T-helper 17 cell (primary cell): ENCODE data around the gene ALDH1A3. TPM values are rescaled to one million over a fixed set of nuclear protein-coding genes. Genes with fewer than 3 reads are reported as not detected.

Source experiments
- ATAC-seq: fragments of 150-1000 bp; cut with Tn5 transposase; 2 replicates; pipeline ENCODE4 v1.10.0; 2021; ENCODE audit warnings: mild to moderate bottlenecking, moderate library complexity
- DNase-seq, 3 donors: peaks; one replicate each; pipeline versions ENCODE4 v3.0.0 to v3.0.0-alpha.2; 2020 to 2021
- H3K9me3 ChIP-seq: one replicate; pipeline ENCODE4 v1.7.0; 2013; ENCODE audit warnings: low read length, mild to moderate bottlenecking; ENCODE audit not compliant: control insufficient read depth, poor library complexity, severe bottlenecking
- H3K27ac Mint-ChIP-seq: one replicate; pipeline ENCODE4 v1.8.0; 2022; ENCODE audit warnings: mild to moderate bottlenecking, moderate library complexity, mixed read lengths
- H3K27me3 Mint-ChIP-seq: one replicate; pipeline ENCODE4 v1.8.0; 2022; ENCODE audit warnings: mixed read lengths
- H3K36me3 Mint-ChIP-seq: one replicate; pipeline ENCODE4 v1.8.0; 2022; ENCODE audit warnings: low read depth, mixed read lengths
- H3K4me1 Mint-ChIP-seq: one replicate; pipeline ENCODE4 v1.8.0; 2022; ENCODE audit warnings: mild to moderate bottlenecking, mixed read lengths
- H3K4me3 Mint-ChIP-seq: one replicate; pipeline ENCODE4 v1.8.0; 2022; ENCODE audit warnings: mild to moderate bottlenecking, moderate library complexity, mixed read lengths
- total RNA-seq, 4 donors: library from RNA in 2 of 4; stranded (reverse) in 2 of 4; gene quantifications; one replicate each; pipeline ENCODE4 v1.2.3 and lab custom pipeline; 2022 to 2026

ALDH1A3 gene
- total RNA-seq, 2 donors from 2014 or later: not detected

DNA sequence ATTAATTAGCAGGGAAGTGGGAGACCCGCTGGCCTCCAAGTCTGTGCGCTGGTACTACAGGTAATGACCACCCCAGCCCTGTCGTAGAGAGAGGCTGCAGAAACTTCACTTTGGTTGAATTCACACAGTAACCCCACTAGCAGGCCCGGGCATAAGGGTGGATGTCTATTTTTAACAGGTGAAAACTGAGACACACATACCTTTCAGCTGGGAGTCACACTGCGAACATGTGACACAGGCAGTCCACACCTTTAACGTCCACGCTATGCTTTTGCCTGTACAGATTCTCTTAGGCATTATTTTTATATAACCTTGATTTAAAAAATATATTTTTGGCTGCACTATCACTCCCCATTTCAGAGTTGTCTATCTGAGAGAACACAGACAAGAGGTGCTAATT is 43.4 kb downstream of the ALDH1A3 start:
- no peaks in the 10 kb centered on the region for H3K9me3 ChIP-seq
- Mint-ChIP-seq H3K4me3 (no peak overlapping the region), H3K4me1 (peaks cover 21% of the 10 kb centered on the region), H3K36me3 (peaks cover 5% of the 10 kb centered on the region), H3K27me3 (peaks cover 53% of the 10 kb centered on the region), H3K27ac (peak overlapping the region; percentile 80)
- no peak for ATAC-seq
- DNase-seq: no peak

DNA sequence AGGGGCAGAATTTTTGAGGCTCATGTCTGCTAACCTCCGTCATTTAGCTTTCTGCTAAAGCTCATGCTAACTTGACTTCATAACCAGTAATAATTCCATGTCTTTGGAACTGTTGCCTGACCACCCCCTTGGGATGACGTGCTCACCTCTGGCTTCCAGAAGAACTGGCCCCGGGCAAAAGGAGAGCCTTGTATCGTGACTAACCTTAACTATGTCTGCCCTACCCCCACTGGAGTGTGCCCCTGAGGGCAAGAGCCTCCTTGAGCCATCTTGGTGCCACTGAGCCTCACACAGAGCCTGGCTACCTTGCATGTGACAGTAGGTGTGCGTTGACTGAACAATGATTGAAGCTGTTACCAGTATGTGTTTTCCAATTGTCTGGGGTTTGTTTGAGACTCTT is 44.3 kb downstream of the ALDH1A3 start:
- ATAC-seq: no peak
- Mint-ChIP-seq H3K27ac (no peak overlapping the region), H3K36me3 (peaks cover 5% of the 10 kb centered on the region), H3K4me1 (peaks cover 16% of the 10 kb centered on the region), H3K4me3 (no peak overlapping the region), H3K27me3 (peaks cover 60% of the 10 kb centered on the region)
- H3K9me3 ChIP-seq: no peaks in the 10 kb centered on the region
- no peak for DNase-seq

DNA sequence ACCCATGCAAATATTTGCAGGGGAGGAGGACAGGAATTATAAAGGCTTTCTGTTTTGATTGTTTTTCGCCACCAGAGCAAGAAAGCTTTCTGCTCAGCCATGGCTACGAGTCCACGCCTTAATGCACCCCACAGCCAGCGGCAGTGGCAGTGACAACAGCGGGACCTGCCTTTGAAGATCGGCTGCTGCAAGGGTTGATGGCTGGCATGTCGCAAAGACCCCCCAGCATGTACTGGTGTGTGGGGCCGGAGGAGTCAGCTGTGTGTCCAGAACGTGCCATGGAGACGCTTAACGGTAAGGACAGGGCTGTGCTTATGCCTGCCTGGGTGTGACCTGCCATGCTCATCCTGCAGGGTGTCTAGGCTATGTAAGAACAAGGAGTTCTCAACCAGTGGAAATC is 44.8 kb downstream of the ALDH1A3 start:
- no peaks in the 10 kb centered on the region for H3K9me3 ChIP-seq
- ATAC-seq (no peak), DNase-seq (no peak)
- no peak overlapping the region for H3K4me3 Mint-ChIP-seq
- peaks cover 66% of the 10 kb centered on the region for H3K27me3 Mint-ChIP-seq
- peaks cover 5% of the 10 kb centered on the region for H3K36me3 Mint-ChIP-seq
- no peak overlapping the region for H3K27ac Mint-ChIP-seq
- peaks cover 16% of the 10 kb centered on the region for H3K4me1 Mint-ChIP-seq

DNA sequence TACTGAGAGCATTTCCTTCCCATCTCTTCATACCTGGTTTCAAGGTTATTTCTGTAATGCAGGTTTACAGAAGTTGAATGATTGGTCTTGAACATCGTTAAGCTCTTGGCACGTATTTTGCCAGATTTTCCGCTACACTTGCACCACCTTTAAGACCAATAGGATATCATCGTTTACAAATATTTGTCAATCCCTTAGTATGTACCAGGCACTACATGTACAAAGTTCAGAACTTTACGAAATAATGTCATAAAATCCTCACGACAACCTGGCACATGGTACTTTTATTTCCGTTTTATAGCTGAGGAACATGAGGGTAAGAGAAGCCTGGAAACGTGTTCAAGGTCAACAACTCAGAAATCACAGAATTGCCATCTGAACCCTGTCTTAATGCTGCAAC is 45.8 kb downstream of the ALDH1A3 start:
- DNase-seq (no peak), ATAC-seq (no peak)
- Mint-ChIP-seq H3K27ac (no peak overlapping the region), H3K27me3 (peaks cover 65% of the 10 kb centered on the region), H3K36me3 (peaks cover 5% of the 10 kb centered on the region), H3K4me1 (peaks cover 12% of the 10 kb centered on the region), H3K4me3 (no peak overlapping the region)
- H3K9me3 ChIP-seq: no peaks in the 10 kb centered on the region

DNA sequence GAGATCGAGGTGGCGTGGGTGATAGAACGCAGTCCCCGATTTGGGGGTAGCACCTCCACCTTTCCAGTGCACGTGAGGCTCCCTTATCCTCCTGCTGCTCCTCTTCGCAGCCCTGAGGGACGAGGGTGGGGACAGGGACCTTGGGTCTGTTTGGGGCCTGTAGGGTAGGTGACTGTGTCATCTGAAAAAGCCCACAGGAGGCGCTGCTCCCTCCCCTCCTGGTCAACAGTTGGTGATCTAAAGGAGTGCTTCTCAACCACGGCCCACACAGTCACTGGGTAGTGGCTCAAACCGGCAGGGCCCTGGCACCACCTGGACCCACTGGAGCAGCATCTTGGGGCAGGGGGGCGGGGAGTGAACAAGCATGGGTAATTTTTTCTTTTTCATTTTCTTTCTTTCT is 46.6 kb downstream of the ALDH1A3 start:
- ATAC-seq (no peak), DNase-seq (no peak)
- Mint-ChIP-seq H3K36me3 (no peaks in the 10 kb centered on the region), H3K4me1 (peaks cover 7% of the 10 kb centered on the region), H3K4me3 (no peak overlapping the region), H3K27ac (no peak overlapping the region), H3K27me3 (peaks cover 61% of the 10 kb centered on the region)
- H3K9me3 ChIP-seq: no peaks in the 10 kb centered on the region

DNA sequence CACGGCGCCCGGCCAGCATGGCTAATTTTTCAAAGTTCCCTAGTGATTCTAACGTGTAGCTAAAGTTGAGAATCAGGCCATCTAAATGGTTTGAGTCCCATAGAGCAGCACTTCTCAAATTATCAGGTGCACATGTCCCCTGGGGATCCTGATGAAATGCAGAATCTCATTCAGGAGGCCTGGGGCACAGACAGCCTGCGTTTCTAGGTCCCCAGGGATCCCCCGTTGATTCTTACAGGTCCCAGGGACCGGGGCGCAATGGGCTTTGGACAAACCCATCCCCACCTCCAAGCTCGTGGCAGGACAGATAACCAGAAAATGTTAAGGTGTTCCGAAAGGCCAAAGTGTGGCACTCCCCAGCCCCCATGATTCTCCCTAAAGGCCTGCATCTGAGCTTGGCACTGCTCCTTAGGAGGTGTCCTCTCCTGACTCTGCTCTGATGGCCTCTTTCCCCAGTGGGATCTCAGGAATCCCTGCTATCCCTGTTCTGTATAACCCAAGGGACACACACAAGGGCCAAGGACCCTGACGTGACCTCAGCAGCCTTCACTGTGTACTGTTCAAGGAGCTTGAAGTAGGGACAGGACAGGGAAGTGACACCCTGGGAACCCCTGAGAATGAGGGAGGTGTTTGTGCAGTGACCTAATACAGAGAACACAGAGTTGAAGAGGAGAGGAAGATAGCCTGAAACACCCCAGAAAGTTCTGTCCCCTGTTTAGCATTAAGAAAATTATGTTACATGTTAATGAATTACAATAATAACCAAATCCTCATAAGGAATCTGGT is 47.5 kb downstream of the ALDH1A3 start:
- ATAC-seq (no peak), DNase-seq (no peak)
- H3K4me1 Mint-ChIP-seq: peaks cover 7% of the 10 kb centered on the region
- H3K4me3 Mint-ChIP-seq: no peak overlapping the region
- peaks cover 56% of the 10 kb centered on the region for H3K27me3 Mint-ChIP-seq
- H3K9me3 ChIP-seq: no peaks in the 10 kb centered on the region
- H3K36me3 Mint-ChIP-seq: no peaks in the 10 kb centered on the region
- no peak overlapping the region for H3K27ac Mint-ChIP-seq

DNA sequence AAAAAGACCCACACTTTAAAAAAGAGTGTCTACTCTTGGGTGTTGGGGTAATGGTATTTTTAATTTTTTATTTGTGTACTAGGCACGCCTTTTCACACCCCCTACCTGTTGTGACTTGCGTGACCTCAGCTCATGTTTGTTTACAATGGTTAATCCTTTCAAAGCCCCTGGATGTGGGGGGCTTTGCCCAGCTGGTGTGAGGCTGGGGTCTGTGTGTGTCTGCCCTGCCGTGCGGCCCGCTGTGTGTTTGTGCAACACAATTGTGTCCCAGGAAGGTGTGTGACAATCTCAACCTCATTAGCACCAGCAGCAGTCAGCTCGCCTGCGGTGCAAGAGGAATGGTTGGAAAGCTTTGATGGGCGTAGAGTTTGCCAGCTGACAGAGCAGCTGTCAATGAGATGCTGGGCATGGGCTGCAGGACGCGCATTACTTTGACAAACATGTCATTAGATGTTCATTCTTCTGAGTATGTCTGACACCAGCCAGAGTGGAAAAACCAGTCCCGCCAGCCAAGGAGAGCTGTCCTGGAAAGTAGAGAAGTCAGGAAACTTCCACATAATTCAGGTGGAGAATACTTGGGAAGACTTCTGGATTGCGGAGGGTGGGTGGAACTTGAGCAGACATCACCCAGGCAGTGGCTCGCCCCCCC is 49.1 kb downstream of the ALDH1A3 start:
- ATAC-seq (no peak), DNase-seq (no peak)
- Mint-ChIP-seq H3K36me3 (no peaks in the 10 kb centered on the region), H3K27me3 (peaks cover 59% of the 10 kb centered on the region), H3K27ac (no peak overlapping the region), H3K4me1 (peaks cover 4% of the 10 kb centered on the region), H3K4me3 (no peak overlapping the region)
- H3K9me3 ChIP-seq: no peaks in the 10 kb centered on the region

DNA sequence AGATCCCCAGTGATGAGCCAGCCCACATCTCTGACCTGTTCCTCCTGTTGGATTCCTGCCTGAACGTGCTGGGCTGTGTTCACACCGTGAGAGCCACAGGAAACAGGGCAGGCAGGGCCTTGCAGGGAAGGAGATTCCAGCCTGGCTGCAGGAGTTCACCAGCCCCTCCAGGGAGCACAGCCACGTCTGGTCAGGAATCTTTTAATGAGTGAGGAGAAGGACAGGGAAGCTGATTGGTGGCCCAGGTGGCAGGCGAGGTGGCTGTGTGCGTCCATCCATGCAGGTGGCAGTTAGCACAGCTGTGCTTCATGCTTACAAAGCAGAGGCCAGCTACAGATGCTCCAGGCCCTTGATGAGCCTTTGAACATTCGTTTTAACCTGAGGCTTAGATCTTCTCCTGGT is 50.0 kb downstream of the ALDH1A3 start:
- no peak overlapping the region for H3K4me3 Mint-ChIP-seq
- peaks cover 50% of the 10 kb centered on the region for H3K27me3 Mint-ChIP-seq
- ATAC-seq (no peak), DNase-seq (no peak)
- H3K36me3 Mint-ChIP-seq: no peaks in the 10 kb centered on the region
- peaks cover 4% of the 10 kb centered on the region for H3K4me1 Mint-ChIP-seq
- no peaks in the 10 kb centered on the region for H3K9me3 ChIP-seq
- no peak overlapping the region for H3K27ac Mint-ChIP-seq

DNA sequence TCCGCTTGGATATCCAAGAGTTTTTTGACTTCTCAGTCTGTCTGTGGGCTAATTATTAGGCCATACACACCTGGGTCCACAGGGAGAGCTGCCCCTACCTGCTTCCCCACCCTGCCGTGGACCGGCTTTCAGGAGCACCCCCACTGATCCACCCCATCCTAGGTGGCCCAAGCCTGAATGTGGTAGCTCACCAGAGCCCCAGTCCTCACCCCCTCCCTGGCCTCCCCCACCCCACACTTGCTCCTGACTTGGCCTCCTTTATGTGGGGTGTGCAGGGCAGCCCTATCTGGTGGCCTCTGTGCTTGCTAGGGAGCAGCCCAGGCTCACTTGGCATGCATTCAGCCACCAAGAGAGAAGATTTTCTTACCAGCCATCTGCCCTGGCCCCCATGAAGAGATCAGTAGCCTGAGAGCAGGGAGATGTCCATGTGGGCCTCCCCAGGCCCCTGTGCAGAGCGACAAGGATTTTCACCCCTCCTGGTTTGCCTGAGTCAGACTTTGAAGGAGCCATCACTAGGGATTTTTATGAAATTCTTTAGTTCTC is 50.7 kb downstream of the ALDH1A3 start:
- H3K9me3 ChIP-seq: no peaks in the 10 kb centered on the region
- DNase-seq (no peak), ATAC-seq (no peak)
- Mint-ChIP-seq H3K4me1 (peaks cover 7% of the 10 kb centered on the region), H3K27me3 (peaks cover 53% of the 10 kb centered on the region), H3K36me3 (no peaks in the 10 kb centered on the region), H3K4me3 (no peak overlapping the region), H3K27ac (no peak overlapping the region)

DNA sequence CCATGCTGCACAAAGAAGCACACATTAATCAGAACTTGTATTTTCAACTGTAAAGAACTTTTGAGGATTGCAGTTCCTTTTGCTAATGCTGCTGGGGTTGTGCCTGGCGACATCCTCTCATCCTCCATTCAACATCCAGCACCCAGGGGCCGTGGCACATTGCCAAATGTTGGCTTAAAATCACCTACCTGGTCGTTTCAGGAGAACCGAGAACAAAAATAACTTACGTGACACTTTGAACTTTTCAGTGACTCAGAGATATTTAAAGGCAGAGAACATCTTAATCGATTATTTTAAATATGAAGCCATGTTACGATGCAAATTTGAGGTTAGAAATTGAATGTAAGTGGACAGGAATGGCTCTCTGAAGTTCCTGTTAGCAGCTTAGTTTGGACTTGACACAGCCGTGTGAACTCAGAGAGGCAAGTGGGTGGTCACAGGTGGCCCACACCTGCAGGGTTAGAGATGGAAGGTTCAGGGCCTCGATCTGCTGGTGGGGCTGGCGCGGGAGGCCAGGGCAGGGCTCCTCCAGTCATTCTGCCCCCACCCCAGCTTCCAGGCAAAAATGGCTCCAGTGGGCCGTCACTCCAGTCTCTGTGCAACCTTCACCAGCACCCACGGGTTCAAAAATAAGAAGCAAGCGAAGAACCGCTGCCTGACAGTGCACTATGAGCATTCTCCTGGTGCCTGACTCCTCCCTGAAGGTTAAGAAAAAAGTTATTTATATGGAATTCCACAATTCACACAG is 51.7 kb downstream of the ALDH1A3 start:
- no peak for ATAC-seq
- H3K27me3 Mint-ChIP-seq: peaks cover 48% of the 10 kb centered on the region

DNA sequence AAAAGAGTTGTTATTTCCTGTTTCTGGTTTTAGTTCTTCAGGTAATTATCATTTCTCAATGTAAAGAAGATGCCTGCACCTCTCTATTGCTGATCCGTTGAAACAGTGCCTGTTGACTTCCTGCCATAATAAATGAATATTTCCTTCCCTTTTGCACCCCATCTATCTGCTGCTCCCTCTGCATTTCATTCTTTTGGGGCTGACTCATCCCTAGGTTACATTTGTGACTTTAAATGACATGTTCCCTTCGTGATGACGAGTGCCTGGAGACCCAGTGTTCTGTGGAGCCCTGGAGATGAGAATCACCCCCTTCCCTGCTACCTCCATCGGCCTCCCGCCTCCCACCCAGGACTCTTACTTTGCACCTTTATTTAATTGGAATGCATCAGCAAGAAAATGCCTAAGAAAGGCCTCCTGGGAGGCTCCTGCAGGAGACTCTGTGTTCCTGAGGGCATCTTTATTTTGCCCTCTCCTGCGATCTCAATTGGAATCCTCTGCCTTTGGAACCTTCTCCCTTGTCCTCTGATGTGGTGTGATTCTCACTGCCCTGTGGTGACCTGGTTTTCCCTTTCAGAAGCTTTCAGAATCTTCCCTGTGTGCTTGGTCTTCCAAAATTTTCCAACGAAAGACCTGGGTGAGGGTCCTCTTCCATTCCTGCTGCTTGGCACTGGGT is 53.2 kb downstream of the ALDH1A3 start:
- H3K9me3 ChIP-seq: no peaks in the 10 kb centered on the region
- Mint-ChIP-seq H3K4me3 (no peak overlapping the region), H3K27ac (no peak overlapping the region), H3K27me3 (peaks cover 48% of the 10 kb centered on the region), H3K4me1 (peaks cover 5% of the 10 kb centered on the region), H3K36me3 (no peaks in the 10 kb centered on the region)
- ATAC-seq: no peak
- no peak for DNase-seq

More for the DNA sequence above, 51.7 kb downstream of the ALDH1A3 start:
- H3K9me3 ChIP-seq: no peaks in the 10 kb centered on the region
- Mint-ChIP-seq H3K27ac (no peak overlapping the region), H3K4me3 (no peak overlapping the region), H3K36me3 (no peaks in the 10 kb centered on the region), H3K4me1 (peaks cover 7% of the 10 kb centered on the region)
- no peak for DNase-seq

DNA sequence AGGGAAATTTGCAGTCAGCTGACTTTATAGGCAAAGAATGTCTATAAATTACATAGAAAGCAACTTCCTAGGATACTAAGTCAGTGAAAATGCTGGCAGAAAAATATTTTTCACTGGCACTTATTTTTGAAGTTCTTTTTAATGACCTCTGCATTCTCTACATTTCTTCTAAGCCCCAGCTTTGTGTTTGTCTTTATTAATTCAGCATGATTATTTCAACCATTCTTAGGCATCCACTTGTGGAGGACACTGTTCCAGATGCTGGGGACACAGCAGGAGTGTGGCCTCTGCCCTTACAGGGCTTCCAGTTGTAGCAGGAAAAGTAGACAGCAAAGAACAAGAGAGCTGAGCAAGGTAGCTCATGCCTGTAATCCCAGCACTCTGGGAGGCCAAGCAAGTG is 54.5 kb downstream of the ALDH1A3 start:
- no peaks in the 10 kb centered on the region for H3K36me3 Mint-ChIP-seq
- H3K27ac Mint-ChIP-seq: no peak overlapping the region
- H3K9me3 ChIP-seq: no peaks in the 10 kb centered on the region
- H3K4me3 Mint-ChIP-seq: no peak overlapping the region
- peaks cover 44% of the 10 kb centered on the region for H3K27me3 Mint-ChIP-seq
- DNase-seq (no peak), ATAC-seq (no peak)
- H3K4me1 Mint-ChIP-seq: peaks cover 5% of the 10 kb centered on the region

DNA sequence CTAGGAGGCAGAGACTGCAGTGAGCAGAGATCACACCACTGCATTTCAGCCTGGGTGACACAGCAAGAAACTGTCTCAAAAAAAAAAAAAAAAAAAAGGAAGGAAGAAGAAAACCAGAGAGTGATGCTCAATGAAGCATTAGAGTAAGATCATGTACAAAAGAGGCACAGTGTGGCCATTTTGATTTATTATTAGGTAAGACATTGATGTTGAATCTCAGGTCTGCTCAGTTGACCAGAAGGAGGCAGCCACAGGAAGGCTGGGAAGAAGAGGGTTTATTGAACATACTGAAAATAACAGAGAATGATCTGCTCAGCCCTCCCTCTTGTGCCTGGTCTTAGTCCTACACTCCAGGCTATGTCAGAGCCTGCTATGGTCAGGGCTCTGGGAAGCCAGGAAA is 55.1 kb downstream of the ALDH1A3 start:
- peaks cover 5% of the 10 kb centered on the region for H3K4me1 Mint-ChIP-seq
- peaks cover 39% of the 10 kb centered on the region for H3K27me3 Mint-ChIP-seq
- H3K27ac Mint-ChIP-seq: no peak overlapping the region
- no peaks in the 10 kb centered on the region for H3K9me3 ChIP-seq
- H3K36me3 Mint-ChIP-seq: no peaks in the 10 kb centered on the region
- peak; percentile 6 for ATAC-seq
- DNase-seq: no peak
- H3K4me3 Mint-ChIP-seq: no peak overlapping the region
